Hypothalamus (tissue), 51 donors: ENCODE results near the gene CFAP100.

ENCODE experiments used
- DNase-seq, 51 donors: peaks; one replicate each; lab custom pipeline; 2025; lab: John Stamatoyannopoulos, UW

The CFAP100 gene

DNA sequence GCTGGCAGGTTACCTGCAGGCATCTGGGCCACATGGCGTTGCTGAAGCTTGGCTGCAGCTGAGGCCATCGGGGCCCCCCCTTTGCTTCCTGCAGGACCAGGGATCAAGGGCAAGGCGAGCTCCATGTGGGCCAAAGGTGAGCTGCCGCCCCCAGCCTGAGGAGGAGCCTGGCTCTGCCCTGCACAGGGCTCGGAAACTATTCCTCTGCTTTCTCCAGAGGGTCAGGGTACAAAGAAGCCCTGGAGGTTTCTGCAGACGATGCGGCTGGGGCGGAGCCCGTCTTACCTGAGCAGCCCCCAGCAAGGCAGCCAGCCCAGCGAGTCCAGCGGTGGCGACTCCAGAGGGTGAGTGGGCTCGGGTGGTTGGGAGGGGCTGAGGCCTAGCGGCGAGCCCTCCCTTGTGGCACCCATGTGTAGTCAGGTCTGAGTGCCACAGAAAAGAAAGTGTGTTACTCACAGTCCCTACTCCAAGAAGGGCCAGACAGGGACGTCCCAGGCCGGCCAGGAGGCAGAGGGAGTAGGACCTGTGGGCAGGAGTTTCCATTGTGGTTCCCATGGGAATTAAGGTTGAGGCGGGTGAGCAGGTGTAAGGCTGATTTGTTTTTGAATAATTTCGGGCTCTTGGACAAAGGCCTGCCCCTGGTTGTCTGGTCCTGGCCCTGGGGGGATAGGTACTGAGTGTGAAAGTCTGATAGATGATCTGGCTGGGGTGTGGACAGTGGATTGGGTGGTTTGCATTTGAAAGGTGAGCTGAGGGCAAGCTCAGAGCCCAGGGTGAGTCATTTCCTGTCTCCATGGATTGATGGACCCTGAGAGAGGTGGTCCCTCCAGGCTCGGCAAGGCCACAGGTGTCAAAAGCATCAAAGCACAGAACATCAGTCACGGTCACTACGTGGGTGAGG, 25.4 kb downstream of the CFAP100 start:
- DNase-seq = no peak

DNA sequence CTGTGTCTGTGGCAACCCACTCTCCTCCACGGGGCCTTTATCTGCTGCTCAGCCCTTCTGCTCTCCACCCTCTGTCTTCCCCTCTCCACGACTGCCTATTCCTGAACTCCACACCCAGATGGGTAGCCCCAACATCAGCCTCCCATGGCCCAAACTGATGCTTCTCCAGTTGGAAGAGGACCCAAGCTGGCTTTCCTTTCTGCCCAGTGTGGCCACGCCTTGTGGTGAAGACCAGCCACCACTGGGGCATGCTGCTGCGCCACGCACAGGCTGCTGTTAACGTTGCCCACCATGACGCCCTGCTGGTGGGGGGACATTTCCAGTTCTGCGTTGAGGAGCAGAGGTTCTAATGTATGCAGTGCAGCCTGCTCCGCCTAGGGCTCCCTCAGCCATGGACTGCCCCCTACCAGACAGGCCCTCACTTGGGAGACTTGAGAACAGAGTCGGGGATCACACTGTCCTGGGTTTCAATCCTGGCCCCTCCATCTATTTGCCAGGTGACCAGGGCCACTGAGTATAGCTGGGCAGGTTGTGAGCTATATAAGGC, 26.9 kb downstream of the CFAP100 start:
- DNase-seq = no peak

DNA sequence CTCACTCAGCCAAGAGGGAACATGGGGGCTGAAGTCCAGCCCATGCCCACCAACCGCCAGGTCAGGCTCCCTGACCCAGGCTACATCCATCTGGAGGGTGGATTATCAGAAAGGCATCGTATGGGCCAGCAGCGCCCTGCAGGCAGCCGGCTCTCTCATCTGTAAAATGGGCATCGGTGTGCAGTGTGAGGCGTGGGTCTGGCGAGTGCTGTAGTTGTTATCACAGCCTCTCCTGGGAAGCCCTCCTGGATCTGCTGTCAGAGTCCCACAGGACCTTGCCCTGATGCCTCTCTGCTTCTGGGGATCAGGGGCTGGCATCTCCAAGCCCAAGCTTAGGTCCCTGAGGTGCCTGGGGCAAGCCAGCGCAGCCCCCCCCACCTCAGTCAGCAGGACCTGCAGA, 27.4 kb downstream of the CFAP100 start:
- DNase-seq = no peak

DNA sequence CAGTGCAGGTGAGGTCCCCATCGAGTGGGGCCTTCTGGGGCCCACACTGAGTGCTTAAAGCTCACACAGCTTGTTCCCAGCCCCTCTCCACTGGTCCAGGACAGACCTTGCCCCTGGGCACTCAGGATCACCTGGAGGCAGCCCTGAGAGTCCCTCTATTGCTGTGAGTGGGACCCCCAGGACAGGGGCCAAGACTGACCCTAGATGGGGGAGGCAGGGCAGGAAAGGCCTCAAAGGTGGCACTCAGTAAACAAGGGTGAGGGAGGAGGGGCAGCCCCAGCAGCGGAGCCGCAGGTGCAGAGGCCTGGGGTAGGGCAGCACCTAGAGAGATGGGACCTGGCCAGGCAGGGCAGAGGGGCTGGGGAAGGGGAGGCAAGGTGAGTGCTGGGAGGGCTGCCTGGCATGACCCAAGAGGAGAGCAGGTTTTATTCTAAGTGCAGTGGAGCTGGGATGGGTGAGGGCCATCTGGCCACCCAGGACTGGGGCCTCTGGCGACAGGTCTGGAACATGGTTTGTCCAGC, 27.9 kb downstream of the CFAP100 start:
- no peak for DNase-seq

DNA sequence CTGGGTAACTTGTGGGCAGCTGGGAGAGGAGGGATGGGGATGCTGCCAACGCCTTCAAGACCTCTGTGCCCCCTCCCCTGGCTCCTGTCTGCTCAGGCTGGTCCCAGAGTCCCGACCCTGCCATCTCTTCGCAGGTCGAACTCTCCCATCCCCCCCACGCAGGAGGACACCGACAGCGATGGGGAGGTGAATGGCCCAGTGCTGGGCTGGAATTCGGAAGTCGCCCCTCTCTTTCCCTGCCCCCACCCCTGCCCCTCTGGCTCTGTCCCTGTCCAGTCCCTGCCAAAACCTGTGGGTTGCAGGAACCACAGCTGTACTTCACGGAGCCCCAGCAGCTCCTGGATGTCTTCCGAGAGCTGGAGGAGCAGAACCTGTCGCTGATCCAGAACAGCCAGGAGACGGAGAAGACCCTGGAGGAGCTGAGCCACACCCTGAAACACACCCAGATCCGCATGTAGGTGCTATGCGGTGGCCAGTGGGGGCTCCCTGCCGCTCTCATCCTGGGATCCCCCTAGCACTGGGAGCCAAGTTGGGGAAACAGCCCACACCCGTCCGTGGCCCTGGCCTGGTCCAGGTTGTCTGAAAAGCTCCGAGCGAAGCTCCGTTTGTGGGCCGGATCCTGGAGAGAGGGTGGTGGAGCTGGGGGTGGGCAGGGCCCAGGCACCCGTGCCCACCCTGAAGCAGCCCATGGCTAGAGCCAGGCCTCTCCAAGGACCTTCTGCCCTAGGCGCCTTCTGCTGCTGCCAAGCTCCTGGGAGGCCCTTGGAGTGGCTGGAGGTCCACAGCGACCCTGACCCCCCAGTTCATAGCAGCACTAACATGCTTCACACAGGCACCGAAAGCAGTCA, 28.7 kb downstream of the CFAP100 start:
- no peak for DNase-seq

DNA sequence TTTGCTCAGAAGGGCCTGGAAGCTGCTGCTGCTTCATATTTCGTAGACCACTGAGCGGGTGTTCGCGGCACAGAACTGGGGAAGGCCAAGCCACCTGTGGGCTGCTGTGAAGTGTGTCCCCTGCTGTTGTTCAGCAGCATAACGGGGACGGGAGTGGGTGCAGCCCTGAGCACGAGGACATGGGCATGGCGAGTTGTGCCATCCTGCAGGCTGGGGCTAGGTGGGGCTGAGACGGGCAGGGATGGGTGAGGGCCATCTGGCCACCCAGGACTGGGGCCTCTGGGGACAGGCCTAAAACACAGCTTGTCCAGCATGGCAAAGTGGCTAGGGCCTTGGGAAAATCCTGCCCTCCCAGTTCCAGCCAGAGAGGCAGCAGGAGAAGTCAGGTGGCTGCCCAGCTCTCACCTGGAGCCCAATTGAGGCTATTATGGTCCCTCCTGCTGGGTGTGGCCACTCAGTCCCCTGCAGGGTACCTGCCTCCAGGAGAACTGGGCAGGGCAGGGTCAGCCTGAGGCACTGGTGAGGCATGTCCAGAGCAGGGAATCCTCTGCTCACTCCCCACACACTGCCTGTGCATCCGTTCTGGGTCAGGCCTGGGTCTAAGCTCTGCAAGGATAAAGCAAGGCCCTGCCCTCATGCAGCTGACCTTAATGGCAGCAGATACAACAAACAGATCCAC, 29.5 kb downstream of the CFAP100 start:
- DNase-seq = no peak

DNA sequence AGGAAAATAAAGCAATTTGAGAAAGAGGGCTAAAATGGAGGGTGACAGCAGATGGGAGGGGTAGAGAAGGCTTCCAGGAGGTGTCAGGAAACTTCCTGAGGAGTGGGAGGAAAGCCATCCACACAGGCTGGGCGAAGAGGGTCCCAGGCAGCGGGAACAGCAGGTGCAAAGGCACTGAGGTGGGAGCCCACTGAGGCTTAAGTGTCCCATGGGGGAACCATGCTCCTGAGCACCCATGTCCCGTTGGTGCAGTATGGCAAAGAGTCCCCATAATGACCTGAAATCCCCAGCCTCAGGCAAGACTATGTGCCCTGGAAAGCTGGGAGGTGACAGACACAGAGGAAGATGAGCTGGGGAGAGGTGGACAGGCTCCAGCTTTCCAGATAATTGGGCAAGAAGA, 30.0 kb downstream of the CFAP100 start:
- DNase-seq = no peak

DNA sequence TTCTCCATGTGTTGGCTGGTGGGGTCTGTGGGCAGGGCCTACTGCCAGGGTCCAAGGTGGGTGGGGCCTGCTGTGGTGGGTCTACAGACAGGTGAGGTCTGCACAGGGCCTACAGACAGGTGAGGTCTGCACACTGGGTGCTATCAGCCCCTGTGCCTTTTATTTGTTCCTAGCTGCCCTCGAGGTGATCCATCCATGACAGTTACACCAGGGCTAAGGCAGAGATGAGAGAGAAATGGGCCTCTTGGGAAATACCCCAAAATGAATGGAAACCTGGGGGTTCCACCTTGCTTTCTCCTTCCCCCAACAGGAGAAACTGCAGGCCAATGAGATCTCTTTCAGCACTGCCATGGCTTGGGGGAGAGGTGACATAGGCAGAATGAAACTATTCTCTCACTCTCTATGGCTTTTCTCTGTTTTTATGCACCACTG, 36.4 kb downstream of the CFAP100 start:
- DNase-seq = no peak

DNA sequence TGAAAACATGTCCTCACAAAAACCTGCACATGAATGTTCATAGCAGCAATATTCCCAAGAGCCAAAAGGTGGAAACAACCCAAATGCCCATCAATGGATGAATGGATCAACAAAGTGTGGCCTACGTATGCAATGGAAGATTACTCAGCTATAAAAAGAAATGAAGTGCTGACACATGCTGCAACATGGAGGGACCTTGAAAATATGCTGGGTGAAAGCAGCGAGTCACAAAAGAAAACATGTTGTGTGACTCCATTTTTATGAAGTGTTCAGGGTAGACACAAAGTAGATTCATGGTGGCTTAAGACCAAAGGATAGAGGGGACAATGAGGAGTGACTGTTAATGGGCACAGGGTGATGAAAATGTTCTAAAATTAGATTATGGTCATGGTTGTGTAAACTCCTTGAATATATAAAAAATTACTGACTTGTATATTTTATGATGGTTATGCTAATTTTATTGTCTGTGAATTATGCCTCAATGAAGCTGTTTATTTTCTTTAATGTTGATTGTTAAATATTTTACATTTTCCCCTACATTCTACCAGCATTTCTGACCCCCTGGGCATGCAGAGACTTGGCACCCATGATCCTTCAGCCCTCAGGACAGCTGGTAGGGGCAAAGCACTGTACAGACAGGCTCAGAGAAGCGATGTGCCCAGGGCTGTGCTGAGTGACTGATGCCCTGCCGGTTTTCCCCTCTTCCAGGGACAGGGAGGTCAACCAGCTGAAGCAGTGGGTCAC, 37.8 kb downstream of the CFAP100 start:
- DNase-seq = no peak

DNA sequence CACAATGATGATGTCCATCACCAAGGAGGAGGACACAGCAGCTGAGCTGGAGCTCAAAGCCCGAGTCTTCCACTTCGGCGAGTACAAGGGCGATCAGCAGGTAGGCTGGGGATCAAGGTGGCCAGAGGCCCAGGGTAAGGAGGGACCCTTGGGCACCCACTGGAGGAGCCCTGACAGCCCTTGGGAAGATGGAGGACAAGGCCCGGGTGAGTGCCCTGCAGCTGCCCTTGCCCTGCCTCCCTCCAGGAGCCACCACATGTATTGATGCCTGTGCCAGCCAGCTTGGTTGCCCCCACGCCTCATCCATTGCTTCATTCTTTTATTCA, 38.4 kb downstream of the CFAP100 start:
- no peak for DNase-seq

DNA sequence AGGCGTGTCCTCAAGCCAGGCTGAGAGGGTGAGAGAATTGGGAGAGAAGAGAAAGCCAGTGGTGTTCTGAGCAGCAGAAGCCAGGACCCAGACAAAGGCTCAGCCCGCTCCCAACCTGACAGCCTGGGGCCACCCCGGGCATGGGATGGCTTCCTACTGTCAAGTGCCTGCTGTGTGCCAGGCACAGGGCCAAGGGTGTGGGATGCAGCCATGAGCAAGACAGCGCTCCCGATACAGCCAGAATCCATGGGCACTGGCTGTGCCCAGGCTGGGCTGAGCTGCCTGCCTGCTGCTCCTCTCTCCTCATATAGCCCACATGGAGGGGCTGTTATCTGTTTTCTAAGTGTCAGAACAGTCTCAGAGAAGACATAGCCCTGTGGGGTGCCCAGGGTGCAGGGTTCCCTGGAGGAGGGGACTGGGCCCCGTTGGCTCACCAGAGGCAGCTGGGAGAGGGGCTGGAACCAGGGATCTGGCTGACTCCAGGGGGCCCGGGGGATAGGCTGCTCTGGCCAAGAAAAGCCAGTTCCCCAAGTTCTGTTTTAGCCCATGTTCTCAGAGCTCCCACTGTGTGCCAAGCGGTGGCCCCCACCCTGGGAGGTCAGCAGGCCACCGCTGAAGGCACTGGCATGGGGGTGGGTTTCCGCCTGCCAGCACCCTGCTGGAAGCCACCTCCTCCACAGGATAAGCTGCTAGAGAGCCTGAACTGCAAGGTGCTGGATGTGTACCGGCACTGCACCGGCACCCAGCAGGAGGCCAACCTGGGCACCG, 39.0 kb downstream of the CFAP100 start:
- DNase-seq = peak in 1 of 51 donors; percentile 19

DNA sequence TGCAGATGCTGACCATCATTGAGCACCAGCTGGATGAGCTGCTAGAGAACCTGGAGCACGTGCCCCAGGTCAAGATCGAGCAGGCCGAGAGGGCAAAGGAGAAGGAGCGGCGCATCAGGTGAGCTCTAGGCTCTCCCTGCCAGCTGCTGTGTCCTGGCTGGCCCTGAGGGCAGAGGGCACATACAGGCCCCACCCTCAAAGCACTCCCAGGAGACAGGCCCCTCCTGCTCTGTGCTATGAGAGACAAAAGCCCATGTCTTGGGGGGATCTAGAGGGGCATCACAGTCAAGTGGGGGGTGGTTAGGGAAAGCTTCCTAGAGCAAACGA, 39.5 kb downstream of the CFAP100 start:
- DNase-seq = no peak

DNA sequence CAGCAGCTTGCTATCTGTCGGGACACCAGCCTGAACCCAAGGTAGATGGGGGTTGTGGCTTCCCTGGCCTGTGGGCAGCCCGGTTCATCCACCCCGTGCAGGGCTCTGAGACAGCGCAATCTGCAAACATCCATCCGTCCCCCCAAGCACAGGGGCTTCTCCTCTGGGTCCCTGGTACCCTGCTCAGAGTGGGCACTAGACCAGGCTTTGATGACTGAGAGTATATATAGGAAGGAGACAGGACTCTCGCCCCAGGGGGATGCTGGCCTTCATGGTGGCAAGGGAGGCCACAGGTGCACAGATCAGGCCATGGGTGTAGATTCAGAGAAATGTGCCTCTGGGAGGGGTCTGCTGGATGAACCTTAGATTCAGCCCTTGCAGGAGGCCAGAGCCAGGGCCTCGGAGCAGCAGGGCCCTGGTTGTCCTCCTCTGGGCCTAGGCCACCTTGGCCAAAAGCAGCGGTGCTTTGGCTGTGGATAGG, 40.3 kb downstream of the CFAP100 start:
- no peak for DNase-seq

DNA sequence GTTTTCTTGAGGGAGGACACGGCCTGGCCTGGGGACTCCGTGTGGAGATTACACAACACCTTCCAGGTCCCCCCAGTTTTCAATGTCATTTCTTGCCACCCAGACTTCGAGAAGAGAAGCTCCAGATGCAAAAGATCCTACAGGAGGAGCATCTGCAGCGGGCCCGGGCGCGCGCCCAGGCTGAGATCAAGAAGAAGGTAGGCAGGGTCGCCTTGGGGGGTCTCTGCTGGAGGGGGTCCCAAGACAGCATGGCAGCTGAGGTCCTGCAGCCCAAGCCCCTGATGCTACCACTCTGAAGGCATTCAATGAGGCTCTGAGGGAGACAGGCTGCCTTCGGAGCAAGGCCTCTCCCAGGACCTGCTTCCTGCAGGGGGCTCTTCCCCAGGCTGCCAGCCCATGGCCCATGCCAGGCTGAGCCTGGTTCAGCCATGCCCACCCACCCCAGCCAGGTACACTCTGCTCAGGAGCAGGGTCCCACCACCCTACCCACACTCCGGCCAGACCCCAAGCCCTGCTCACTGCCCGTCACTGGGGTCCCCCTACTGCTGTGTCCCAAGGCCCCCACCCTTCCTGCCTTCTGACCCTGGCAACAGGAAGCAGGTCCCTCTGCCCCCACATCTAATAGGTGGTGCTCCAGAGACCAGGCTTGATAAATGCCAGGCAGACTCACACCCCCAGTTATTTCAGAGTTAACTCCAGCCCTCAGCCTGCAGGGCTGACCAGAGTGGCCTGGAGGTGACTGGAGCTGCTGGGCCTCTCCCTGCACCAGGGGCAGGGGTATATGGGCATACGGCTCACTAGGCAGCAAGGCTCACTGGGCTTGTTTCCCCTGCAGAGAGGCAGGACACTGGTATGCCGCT, 41.0 kb downstream of the CFAP100 start:
- no peak for DNase-seq

DNA sequence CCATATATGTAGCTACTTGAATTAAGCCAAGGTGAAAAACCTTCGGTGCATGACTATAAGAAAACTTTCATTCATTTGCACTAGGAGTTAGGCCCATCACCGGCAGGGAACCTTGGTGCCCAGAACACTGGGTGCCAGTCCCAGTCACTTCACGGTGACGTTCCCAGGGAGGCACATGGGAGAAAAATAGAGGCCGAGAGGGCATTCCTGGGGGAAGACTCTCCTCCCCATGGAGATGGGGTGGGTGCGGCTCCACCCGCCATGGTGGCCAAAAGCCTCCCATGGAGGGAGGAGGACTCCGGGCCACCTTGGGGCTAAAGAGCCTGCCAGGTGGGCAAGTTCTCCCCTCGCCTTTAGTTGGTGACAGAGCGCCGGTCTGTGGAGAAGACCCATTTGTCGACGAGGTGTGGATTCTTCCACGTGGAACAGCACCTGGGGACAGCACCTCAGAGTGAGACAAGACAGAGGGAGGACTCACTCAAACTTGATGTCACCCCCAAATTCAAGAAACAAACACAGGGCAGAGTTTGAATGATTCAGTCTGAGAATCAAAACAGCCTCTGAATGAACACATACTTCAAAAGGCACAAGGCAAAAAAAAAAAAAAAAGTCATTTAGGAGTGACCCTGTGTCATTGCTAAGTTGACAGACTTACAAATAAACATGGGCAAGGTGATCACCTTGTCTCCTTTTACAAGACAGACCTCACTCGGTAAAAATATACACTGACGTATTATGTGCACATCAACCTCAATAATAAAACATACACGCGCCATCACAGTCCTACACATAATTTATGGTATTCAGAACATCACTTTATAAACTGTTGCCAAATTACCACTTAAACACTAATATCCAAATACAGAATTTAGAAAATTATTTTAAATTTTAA, 42.4 kb downstream of the CFAP100 start:
- DNase-seq = no peak

DNA sequence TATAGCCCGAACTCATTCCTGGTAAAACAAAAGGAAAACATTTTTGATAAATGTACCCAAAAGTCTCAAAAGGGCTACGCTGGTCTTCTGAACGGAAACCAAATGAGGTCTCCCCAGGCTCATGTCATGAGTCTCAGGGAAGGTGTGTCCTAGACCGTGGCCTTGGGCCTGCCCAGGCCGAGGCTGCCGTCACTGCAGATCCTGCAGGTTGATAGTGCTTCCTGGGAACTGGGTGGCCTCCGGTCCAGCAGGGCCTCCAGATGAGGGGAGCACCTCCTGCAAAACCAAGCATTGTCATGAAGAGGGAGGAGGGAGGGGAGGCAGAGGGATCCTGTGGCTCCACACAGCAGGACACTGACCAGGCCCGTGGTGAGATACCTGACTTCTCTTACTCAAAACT, 43.5 kb downstream of the CFAP100 start:
- DNase-seq = no peak

DNA sequence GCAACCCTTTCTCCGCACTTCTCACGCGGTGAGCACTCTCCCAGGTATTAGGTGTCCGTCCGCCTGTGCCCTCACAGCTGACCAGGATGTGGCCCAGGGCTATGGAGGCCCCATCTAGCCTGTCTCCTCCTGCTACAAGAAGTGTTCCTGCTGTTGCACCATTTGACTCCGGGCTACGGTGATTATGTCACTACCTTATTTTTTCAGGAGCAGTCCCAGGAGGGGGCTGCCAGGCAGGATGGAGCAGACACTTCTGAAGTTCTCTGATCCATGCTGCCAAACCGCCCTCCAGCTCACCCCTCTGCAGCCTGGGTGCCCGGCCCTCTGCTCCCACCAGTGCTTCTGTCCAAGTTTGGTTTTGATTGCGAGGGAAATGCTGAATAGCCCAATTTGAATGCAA, 44.0 kb downstream of the CFAP100 start:
- DNase-seq = no peak
